GM21825 (cell line): ENCODE data around the gene RPUSD4.

Source experiments
- ATAC-seq: cut with Tn5 transposase; IDR thresholded peaks from one replicate; pipeline ENCODE4 v1.9.1; 2021; ENCODE audit warnings: mild to moderate bottlenecking, moderate library complexity; ENCODE audit not compliant: unreplicated experiment

RPUSD4 gene

DNA sequence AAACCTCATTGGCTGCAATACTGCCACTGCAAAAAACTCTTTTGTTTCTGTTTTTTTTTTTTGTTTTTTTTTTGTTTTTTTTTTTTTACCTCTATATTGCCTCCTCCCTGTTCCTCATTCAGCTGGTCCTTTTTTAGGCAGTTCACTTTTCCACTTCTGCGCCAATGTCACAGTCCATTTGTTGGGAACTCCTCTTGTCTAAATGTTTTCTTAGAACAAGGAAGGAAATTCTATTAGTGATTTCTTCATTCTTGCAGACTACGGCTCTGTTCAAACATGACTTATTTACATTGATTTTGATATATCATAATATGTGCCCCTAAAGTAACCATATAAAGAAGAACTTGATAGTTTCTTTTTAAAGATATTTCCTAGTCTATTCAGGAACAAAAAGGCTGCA, 3.0 kb upstream of the RPUSD4 start:
- no peak for ATAC-seq

DNA sequence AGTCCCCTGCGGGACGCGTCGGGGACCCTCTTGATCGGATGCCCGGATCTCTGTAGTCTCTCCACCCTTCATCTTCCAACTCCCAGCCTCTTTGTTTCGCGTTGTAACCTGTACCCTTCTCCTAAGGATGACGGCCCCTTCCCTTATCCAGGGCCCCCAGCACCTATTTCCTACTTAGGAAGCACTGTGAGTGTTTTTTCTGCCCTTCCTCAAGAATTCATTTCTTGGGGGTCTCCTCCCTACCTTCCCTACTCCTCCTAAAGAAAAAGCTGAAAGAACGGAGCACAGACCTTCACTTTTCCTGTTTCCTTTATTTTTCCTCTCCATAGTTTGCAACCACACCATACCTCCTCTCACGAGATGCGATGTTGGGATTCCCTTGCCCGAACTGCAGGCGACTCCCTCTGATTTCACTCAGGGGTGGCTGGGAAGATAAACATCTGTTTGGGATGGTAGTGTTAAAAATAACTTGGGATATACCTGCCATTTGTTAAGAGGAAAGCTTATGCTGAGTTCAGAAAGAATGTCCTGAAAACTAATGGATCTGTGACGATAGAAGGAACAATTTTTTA, 725 bp upstream of the RPUSD4 start:
- peak; percentile 1 for ATAC-seq

DNA sequence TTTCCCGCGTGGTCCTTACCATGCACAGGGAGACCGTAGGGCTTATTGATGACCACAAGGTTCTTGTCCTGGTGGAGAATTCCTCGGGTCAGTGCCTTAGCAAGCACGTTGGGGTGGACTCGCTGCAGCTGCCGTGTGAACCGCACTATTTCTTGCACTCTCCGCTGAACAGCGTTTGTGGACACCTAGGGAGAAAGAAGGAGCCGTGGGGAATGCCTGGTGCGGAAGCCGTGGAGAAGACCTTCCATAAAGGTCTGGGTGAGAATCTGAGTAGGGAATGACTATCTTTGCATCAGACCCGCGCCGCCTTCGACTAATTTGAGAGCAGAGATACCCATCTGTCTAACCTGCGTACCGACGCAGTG, 597 bp downstream of the RPUSD4 start:
- ATAC-seq = no peak

DNA sequence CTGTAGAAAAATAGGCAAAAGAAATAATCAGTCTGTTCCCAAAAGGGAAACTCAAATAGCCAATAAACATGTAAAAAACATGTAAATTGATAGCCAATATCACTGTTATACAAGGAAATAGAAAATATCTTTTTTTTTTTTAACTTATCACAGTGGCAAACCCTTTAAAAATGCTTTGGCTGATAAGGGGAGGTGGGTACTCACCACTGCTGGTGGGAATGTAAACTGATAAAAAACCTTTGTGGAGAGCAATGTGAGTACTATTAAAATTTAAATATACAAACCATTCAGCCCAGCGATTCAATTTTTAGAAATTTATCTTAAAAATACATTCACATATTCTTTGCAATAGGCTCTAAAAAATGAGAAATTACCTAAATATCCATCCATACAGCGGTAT, 3.6 kb downstream of the RPUSD4 start:
- no peak for ATAC-seq

DNA sequence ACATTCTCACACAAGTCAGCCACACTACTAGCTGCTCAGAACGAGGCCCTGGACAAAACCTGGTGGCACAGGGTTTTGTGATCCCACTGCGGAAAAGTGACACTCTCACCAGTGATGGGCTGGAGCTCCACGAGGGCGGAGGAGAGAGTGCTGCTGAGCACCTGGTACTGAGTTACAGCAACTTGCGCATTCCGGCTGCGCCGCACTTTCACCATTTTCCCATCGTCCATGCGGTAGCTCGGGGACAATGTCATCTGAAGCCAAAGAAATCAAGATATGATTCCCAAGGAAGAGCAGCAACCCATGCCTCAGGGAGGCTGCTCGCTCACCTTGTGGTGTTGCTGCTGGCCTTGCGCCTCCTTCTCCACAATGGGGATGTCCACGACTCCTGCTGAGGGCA, 6.1 kb downstream of the RPUSD4 start:
- no peak for ATAC-seq

DNA sequence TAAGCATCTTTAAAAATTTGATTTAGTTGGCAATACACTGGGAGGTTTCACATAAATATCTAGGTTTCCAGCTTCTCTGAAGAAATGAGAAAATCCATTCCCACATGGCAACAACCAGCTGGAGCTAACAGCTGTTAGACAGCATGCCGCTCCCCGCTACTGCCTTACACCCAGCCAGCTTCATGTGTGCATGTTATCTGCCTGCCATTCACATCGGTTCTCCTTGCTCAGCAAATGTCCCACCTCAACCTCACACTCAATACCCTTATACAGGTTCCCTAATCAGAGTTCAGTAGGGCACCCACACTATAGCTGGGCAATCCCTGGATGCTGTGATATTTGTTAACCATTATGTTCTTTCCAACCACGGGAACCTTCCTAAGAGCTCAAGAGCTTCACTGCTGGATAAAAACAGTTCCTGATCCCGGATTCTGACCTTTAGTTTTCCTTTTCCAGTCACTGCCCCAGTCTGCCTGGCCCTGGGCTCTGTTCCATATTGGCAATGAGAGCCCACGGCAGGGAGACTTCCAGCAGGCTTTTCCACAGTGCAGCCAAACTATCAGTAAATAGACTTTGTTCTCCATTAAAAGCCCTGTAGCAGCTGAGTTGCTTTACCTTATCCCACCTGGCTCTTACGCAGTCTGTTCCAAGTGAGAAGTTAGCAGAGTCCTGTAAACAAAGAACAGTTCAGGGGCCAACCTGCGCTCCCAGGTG, 8.6 kb downstream of the RPUSD4 start:
- ATAC-seq = no peak

DNA sequence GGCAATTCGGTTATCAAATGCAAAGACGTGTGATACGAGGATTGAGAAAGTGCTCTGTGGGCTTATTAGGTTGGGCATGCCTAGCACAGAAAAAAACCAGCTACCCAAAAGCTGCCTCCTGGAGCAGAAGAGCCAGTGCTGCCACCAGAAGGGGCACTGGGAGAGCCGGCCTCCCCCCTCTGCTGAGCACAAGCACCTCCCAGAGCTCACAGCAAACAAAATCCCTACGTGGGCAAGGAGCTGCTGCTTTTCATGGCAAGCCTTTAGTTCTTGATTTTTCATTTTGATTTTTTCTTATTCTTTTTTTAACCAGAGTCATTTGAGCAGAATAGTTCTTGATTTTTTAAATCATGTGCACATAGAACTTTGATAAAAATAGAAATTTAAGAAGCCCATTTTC, 12.8 kb downstream of the RPUSD4 start:
- ATAC-seq = no peak

DNA sequence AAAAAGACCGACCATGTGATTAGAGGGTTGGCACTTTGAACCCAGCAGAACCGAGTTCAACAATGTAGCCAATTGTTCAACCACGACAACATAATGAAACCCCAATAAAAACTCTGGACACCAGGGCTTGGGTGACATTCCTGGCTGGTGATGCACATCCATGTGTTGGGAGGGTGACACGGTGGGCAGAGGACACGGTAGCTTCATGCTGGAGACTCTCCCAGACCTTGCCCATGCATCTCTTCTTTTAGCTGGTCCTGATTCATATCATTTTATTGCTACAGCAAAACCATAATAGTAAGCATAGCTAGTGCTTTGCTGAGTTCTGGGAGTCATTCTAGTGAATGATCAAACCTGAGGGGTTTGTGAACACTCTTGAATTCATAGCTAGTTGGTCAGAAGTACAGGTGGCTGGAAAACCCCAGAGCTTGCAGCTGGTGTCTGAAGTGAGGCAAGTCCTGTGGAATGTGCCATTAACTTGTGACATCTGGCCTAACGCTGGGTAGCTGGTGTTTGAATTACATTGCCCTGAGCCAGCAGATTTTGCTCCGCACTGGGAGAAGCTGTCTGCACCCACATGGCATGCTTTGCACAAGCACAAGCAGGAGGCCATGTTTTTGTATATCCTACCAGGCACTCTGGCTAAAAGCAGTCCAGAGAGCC, 14.0 kb downstream of the RPUSD4 start:
- ATAC-seq = no peak

DNA sequence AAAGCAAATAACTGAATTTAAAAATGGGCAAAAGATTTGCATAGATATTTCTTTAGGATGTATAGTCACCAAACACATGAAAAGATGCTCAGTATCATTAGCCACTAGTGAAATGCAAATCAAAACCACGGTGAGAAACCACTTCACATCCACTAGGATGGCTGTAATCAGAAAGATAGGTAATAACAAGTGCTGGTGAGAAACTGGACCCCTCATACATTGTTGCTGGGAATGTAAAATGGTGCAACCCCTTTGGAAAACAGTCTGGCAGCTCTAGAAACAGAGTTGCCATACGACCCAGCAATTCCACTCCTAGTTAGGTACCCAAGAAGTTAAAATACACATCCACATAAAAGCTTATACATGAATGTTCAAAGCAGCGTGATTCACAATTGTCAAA, 16.3 kb downstream of the RPUSD4 start:
- ATAC-seq = no peak

DNA sequence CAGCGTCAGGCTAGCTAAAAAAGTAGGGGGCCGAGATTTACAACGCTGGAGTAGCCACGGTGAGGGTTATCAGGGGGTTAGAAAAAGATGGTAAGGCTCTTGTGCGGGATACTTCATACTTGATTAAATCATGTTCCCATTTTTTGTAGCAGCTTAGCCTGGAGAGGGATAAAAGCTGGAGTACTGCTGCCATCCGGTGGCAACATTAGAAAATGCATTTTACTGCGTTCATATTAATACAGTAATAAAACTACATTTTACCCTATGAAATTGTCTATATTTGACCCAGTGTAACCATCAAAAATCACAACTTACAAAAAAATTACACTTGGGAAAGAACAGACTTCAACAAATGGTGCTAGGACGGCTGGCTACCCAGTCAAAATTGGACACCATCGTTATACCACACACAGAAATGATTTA, 17.3 kb downstream of the RPUSD4 start:
- ATAC-seq = no peak

DNA sequence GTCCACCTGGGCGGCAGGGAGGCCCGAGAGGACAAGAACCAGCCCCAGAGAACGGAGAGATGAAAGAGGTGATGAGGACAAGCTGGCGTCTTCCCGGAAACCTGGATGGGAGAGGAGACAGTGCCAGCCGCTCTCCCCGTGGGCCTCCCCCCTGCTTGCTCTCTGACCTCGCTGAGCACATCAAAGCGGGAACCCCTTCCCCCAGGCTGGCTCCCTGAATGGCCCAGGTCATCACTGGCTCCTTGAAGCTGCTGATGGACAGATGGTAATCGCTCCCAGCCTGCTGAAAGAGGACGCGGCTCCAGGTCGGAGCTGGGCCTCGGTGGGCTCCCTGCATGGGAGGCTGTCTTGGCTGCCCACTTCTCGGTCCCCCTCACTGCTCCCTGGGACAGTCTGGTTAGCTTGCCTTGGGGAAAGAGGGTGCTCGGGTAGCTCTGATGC, 18.4 kb downstream of the RPUSD4 start:
- no peak for ATAC-seq

DNA sequence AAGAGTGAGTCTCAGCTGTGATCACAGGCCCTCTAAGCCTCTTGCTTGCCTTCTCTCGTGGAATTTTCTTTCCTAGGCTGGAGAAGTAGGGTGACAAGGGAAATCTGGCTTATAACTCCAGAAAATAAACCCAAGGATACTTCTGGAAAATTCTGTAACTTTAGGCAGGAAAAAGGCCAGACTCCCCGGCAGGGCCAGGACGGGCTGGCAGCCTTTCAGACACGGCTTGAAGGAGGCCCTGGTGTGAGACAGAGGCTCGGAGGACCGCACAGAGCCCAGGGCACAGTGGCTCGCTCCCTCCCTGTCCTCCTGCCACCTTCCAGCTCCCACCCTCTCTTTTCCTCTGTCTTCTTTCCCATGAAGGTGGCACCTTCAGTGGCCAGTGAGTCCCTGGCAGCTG, 19.1 kb downstream of the RPUSD4 start:
- ATAC-seq = no peak

DNA sequence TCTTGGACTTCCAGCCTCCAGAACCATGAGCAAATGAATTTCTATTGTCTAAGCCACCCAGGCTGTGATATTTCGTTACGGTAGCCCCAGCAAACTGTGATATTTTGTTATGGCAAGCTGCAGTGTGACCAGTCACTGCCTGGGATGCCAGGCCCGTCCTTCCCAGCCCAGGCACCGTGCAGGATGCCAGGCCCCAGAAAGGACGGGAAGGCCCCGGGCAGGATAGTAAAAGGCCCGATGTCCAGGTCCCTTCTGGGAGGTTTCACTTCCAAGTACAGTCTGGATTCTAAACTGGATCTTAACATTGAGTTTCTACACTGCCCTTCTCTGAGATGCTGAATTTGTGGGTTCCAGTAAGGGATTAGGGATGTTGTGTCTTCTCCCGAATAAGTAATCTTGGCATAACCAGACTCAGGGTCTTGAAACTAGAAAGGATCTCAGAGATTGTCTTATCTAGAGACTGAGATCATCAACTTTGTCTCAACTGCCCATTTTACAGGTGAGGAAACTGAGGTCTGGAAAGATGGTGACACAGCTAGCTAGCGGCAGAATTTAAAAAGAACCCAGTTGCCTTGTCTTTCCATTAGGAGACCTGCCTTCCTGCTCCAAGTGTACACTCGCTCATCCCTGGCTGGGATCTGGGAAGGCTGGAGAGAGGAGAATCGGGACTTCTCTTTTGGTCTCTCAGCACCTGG, 19.9 kb downstream of the RPUSD4 start:
- ATAC-seq = no peak

DNA sequence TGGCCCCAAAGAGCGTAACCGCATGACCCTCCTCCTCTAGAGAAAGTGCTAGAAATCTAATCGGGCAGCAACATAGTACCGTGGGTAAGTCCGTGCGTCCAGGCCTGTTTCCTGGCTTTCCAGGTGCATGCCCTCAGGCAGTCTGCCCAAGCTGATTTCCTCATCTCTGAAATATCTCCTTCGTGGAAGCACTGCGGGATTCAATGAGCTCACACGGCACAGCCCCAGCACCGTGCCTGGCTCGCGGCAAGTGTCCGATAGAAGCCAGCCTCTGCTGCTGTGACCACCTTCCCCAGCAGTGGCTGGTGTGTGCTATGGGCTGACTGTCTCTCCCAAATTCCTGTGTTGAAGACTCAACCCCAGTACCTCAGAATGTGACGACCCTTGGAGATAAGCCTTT, 20.7 kb downstream of the RPUSD4 start:
- ATAC-seq = no peak

DNA sequence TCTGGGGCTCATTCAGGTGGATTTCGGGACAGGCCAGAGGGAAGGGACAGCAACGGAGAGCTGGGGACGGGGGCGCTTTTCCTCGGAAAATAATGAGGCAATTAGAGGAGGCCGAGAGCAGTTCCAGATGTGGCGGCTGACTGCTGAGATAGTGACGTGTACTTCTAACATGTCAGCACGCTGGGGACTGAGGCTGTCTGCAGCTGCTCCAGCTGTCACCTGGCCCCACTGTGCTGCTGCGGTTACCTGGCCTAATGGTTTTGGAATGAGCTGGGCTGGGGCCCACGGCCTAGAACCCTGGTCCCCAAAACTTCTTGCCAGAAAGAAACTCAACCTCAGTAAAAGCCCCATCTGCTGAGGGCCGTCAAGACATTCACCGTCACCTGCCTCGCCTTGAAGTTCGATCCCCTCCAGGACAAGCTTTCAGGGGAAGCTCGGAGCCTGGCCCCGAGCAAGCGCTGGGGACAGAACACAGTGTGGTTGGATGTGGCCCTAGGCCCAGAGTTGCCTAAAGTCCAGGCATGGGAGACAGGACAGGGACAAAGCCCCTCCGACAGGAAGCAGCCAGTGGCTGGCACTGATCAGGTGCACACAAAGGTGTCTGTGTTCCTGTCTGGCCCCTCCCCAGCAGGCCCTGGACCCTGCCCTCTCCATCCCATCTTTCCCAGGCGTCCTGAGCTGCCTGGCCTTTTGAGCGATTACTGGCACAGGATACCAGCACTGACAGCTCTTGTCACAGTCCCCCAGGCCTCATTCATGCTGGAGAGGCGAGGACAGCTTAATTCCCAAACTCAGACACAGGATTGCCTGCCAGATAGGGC, 22.1 kb downstream of the RPUSD4 start:
- peak; percentile 50 for ATAC-seq

DNA sequence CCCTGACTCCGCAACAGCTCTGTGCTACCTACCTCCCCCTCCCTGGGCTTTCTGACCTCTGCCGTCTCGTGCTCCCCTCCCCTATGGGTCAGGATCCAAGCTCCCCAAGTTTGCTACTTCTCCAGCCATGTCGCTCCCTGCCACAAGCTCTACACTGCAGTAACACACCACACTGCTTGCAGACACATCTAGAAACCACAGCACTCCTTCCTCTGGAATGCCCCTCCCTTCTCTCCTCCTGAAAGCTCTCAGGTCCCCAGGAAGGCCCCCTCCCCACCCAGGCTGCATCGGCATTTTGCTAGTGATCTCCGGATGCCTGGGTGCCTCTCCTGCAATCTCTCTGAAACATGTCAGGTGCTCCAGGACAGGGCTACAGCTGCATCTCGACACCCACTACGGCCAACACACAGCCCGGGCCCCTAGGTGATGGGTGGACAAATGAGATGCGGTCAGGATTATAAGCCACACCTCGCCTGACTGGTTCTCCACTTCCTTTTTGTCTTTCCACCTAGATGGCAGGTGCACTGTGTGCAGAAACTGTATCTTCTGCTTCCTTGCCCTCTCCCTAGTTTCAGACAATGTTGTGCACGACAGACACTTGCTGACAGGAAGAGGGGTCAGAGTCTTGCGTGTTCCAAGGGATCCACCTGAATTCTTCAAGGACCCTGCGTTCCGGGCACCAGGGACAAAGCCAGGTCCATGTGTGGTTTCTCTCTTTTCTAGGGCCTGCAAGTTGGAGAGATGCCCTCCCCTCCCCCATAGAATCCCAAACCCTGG, 22.9 kb downstream of the RPUSD4 start:
- peak; percentile 85 for ATAC-seq

DNA sequence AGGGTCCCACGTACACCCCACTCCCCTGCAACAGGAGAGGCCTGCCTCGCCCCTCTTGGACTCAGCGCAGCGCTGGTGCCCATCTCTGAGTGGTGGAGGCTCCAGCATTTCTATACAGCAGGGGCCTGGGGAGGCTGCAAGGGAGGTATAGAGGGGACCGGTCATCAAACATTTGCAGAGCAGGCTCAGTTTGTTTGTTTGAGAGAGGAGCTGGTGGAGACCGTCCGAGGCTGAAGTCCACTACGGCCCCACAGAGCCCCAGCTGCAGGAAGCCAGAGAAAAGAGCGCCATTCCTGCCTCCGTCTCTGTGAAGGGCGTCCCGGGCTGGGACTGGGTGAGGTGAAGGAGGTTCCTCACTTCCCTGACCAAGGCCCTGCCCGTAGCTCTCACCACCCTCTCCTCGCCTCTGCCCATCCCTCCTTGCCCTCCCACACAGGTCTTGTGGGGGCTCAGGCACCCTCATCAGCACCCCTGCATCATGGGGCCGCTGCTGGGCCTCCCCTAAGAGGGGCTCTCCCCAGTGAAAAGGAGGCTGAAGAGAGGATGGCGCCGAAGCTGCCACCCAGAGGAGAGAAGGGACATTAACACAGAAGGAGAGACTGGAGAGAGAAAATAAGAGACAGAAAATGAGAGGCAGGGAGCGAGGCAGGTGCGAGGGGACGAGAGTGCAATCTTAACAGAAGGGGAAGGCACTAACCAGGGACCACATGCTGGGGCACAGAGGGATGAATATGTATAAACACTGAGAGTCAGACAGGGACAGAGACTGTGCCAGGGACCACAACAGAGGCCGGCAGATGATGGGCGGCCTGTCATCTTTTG, 24.5 kb downstream of the RPUSD4 start:
- no peak for ATAC-seq

DNA sequence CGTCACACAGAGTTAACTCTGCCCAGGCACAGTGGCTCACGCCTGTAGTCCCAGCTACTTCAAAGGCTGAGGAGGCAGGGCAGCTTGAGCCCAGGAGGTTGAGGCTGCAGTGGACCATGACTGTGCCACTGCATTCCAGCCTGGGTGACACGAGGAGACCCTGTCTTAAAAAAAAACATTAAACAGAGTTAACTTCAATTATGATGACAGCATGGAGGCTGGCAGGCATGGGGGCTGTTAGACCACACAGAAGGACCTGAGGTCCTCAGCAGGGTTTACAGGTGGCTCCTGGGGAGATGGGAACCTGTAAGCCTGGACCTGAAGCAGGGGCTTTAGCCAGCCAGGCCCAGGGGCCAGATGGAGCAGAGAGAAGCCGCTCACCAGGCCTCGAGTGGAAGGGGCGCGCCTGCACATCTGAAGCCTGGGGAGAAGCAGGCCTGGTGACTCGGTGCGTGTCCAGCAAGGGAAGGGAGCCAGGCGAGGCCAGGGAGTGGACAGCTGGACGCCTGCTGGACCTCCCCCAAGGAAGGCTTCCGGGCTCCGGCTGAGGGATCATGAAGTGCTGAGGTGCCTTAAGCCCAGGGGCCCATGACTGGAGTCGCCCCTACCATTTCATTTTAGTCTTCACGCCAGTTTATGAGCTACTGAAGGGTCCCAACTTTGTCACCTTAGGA, 25.3 kb downstream of the RPUSD4 start:
- ATAC-seq = no peak
